Pulmonary artery endothelial cell (primary cell): ENCODE measurements around the gene MAP3K3. TPM values are rescaled to one million over a fixed set of nuclear protein-coding genes. Genes with fewer than 3 reads are reported as not detected.

Source experiments
- DNase-seq: peaks from one replicate; pipeline ENCODE4 v3.0.0-alpha.2; 2011; ENCODE audit warnings: low read depth, low spot score
- total RNA-seq: library from RNA; depleted of rRNA; stranded (reverse); fragments of >200 nt; gene quantifications from 2 replicates; pipeline ENCODE4 v1.2.3, GENCODE V29; 2014

MAP3K3 gene
- total RNA-seq, result 104 and 125 TPM in 2 replicates

GRCh38 chr17:63621684-63622573 lies at the start of gene MAP3K3:
Gene MAP3K3, plus strand, starts transcription at chr17:63622417. Its CDS starts 343 bp downstream, at chr17:63622760.
- peak; percentile 100 for DNase-seq

- no peak for DNase-seq
Observed at GRCh38 chr17:63573634-63574033, 48.6 kb upstream of the MAP3K3 start.

- no peak for DNase-seq
Observed at GRCh38 chr17:63578027-63578768, 44.0 kb upstream of the MAP3K3 start.

- DNase-seq, result no peak
Observed at GRCh38 chr17:63578769-63579111, 43.5 kb upstream of the MAP3K3 start.

- peak; percentile 66 for DNase-seq
Observed at GRCh38 chr17:63579633-63580032, 42.6 kb upstream of the MAP3K3 start.

- no peak for DNase-seq
Observed at GRCh38 chr17:63587770-63588169, 34.4 kb upstream of the MAP3K3 start.

GRCh38 chr17:63588797-63589196 lies 33.4 kb upstream of the MAP3K3 start:
- no peak for DNase-seq

- no peak for DNase-seq
Observed at GRCh38 chr17:63589646-63590045, 32.6 kb upstream of the MAP3K3 start.

- DNase-seq, result no peak
Observed at GRCh38 chr17:63592797-63593196, 29.4 kb upstream of the MAP3K3 start.

- no peak for DNase-seq
Observed at GRCh38 chr17:63595132-63595531, 27.1 kb upstream of the MAP3K3 start.

- DNase-seq, result no peak
Observed at GRCh38 chr17:63596856-63597586, 25.2 kb upstream of the MAP3K3 start.

- no peak for DNase-seq
Observed at GRCh38 chr17:63598281-63598680, 23.9 kb upstream of the MAP3K3 start.

GRCh38 chr17:63600569-63601438 lies 21.4 kb upstream of the MAP3K3 start, which contains the start of gene TACO1:
Gene TACO1, plus strand, starts transcription at chr17:63600895. Its CDS starts 189 bp downstream, at chr17:63601084.
- peak; percentile 44 for DNase-seq

GRCh38 chr17:63601439-63602371 lies 20.5 kb upstream of the MAP3K3 start:
- DNase-seq, result no peak

GRCh38 chr17:63609816-63610573 lies 12.2 kb upstream of the MAP3K3 start:
- no peak for DNase-seq

- DNase-seq, result no peak
Observed at GRCh38 chr17:63610854-63611253, 11.4 kb upstream of the MAP3K3 start.

- DNase-seq, result no peak
Observed at GRCh38 chr17:63611354-63611753, 10.9 kb upstream of the MAP3K3 start.

- DNase-seq, result no peak
Observed at GRCh38 chr17:63613663-63614062, 8.6 kb upstream of the MAP3K3 start.

- DNase-seq, result no peak
Observed at GRCh38 chr17:63621229-63621683, 961 bp upstream of the MAP3K3 start.
